Amniotic epithelial cell (primary cell): ENCODE measurements around the gene NEGR1.

Experiments
- DNase-seq: peaks from one replicate; pipeline ENCODE4 v3.0.0-alpha.2; 2010; ENCODE audit warnings: low read depth

NEGR1 gene

DNA sequence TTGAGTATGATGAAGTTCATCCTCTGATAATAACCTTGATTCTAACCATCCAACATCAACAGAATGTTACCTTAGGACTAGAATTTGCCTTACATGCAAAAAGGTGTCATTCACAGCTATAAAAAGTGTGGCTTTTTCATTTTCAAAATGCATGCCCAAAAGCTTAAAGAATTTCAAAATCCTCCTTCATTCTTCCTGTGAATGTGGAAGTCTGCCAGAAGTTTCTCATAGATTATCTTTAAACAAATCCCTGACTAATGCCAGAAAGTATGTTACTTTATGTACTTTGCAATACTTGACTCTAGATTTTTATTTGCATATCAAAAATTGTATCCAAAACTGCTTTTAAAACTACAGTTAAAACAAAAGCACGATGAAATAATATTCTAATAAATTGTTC, 930.9 kb downstream of the NEGR1 start:
- DNase-seq: peak; percentile 76

DNA sequence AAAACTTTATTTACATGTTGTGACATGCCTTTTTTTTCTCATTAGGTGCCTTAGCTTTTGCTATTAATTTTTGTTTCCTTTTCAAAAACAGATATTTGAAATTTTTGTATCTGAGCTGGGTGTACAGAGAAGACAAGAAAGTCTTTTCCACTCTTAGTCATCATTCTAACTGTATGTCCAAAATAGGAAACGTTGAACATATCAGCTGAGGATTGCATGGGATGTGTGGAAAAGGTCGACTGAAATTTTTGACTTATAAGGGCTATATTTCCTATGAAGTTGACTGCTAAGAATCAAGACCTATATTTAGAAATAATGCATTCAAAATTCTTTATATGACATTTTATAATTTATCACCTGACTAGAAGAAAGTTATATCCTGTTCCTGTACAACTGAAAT, 931.5 kb downstream of the NEGR1 start:
- peak; percentile 57 for DNase-seq

DNA sequence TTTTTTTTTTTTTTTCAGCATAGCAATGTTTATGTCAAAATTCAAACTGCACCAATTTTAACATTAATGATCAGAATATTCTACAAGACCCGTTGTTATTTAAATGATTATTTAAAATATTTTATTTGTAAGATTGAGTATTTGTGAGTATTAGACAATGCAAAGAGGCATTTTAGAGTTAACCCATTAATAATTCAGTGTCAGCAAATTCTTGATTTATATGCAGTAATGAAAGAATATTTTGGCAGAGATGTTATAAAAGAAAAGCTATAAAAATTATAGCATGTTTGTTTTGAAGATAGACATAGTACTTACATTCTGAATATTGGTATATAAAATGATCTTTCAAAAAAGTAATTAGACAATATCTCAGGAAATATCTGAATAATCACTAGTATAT, 932.0 kb downstream of the NEGR1 start:
- DNase-seq: no peak
